AG10803 (cell line): ENCODE measurements around the gene TRIM28.
"Not testable (repeated sequence)": the region's sequence is repeated elsewhere in the genome, so short reads cannot be mapped to it uniquely, and the experiment has no call there.

Experiments used
- DNase-seq: peaks from one replicate; pipeline ENCODE4 v3.0.0; 2010; ENCODE audit warnings: low read depth
- H3K4me3 ChIP-seq: 2 replicates; pipeline ENCODE4 v1.5.1; 2011; ENCODE audit warnings: mild to moderate bottlenecking, low read length, control low read depth
- CTCF ChIP-seq: conservative IDR thresholded peaks from 2 replicates; pipeline ENCODE4 v1.5.1; 2011; ENCODE audit warnings: mild to moderate bottlenecking, low read length, control low read depth, inconsistent platforms

TRIM28 gene

GRCh38 chr19:58543826-58544590 lies at the start of gene TRIM28:
TSS of gene TRIM28 (plus strand) at chr19:58544064. CDS start at chr19:58544758, 694 bp downstream.
- H3K4me3 ChIP-seq: peak within 1 kb of the TSS; percentile 86
- DNase-seq: peak; percentile 99
- no peak for TF ChIP-seq CTCF

- no peak overlapping the region for H3K4me3 ChIP-seq
- DNase-seq: no peak
- TF ChIP-seq CTCF: no peak
These were observed 46.2 kb upstream of the TRIM28 start for GRCh38 chr19:58497634-58498170.

- TF ChIP-seq CTCF: no peak
- no peak for DNase-seq
- H3K4me3 ChIP-seq: peak overlapping the region; percentile 64
These were observed 45.4 kb upstream of the TRIM28 start for GRCh38 chr19:58498316-58499020.

GRCh38 chr19:58499021-58499927 lies 44.6 kb upstream of the TRIM28 start:
- H3K4me3 ChIP-seq: peak overlapping the region; percentile 75

GRCh38 chr19:58500242-58500641 lies 43.6 kb upstream of the TRIM28 start:
- no peak for TF ChIP-seq CTCF
- H3K4me3 ChIP-seq: peak overlapping the region; percentile 75

More at GRCh38 chr19:58499021-58499927, 44.6 kb upstream of the TRIM28 start:
- TF ChIP-seq CTCF: peak; percentile 42
- DNase-seq: peak; percentile 99

GRCh38 chr19:58507602-58508223 lies 36.2 kb upstream of the TRIM28 start:
- not testable (repeated sequence) for DNase-seq, H3K4me3 ChIP-seq

More at GRCh38 chr19:58500242-58500641, 43.6 kb upstream of the TRIM28 start:
- no peak for DNase-seq
